GM19043 (cell line): Measurements from ENCODE around the gene KRT2.
"Not testable (repeated sequence)": the region's sequence is repeated elsewhere in the genome, so short reads cannot be mapped to it uniquely, and the experiment has no call there.

Experiments
- ATAC-seq: cut with Tn5 transposase; IDR thresholded peaks from one replicate; pipeline ENCODE4 v1.9.1; 2021; ENCODE audit warnings: low read depth; ENCODE audit not compliant: unreplicated experiment

The KRT2 gene

DNA sequence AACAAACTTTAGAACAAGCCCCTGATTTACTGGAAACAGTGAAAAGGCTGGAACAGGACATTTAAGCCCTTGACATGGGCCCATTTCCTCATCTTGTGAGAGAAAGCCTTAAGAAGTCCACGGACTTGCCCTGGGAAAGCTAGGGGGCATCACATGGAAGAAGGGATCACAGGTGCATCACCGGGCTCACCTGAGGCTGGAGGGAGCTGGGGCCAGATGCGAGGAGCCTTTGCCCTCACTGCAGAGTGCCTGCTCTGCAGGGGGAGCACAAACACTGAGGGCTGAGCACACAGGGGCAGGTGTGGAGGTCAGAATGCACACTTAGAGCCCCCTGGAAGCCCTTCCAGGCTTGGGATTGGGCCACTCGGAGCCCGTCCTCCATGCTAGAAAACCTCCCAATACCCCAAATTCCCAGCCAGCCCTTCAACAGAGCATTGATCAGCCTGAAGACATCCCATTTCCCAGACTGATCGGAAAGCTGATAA, 33.4 kb upstream of the KRT2 start:
- no peak for ATAC-seq

DNA sequence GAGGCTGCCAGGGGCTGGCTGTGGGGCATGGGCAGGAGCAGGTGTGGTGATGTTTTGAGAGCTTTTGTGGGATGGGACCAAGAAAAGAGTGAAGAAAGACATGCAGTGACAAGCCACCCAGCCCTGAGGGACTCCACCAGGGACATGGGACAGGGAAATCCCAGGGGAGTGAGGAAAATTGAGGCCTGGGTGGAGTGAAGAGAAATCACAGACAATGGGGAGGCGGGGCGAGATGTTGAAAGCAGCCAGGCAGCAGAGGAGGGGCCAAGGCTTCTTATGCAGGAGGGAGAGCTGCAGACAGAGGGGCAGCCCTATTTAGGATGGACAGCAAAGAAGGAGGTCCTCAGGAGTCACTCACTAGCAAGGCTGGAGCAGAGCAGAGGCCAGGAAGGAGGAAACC, 32.4 kb upstream of the KRT2 start:
- ATAC-seq = no peak

DNA sequence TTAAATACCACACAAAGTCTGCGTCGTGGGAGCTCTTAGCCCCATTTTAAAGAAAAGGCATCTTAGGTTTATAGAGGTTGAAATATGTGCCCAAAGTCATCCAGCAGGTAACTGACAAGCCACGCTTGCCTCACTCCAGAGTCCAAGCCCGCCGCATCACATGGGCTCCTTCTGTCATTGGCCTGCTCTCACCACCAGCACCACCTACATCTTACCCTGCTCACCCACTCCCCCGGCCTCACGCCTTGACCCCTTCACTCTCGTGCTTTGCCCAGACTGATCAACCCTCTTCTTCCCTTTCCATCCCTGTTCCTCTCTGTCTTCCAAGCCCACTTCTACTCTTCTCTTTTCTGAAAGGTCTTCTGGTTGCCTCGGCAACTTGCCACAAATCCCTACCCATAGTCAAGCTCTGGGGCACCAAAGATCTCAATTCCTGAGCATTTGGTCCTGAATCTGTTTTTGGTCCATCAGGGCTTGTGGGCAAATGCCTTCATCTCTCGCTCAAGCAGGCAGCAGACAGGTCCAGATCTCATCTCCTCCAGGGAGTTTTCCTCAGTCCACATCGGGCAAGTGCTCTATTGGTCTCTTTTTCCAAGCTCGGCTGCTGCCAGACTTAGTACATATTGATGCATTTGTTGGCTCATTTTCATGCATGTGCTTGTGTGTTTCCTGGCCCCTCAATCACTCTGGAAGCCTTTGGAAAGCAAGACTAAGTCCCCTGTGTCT, 31.7 kb upstream of the KRT2 start:
- no peak for ATAC-seq

DNA sequence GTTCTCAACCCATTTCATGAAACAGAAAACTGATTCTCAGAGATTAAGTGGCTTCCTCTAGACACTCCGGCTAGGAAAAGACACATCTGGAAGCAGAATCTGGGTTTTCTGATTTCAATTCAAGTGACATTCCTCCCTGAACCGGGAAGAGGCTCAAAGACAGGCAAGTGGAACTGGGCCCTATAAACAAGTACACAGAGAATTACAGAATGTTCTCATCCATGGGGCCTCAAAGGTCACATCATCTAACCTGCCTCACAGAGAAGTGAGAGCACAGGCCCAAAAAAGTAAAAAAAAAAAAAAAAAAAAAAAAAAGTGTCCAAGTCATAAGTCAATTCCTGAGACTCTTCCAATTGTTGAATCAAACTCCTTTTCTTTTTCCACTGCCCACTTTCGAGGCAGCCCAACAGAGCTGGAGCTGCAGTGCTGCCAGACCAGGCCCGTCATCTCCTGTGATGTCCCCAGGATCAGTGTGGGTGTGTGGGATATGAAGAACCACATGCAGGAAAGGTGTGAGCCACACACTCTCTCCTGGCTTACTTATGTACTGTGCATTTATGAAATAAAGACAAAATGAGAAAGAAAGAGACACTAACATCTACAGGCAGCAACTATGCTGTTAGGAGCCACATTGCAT, 31.0 kb upstream of the KRT2 start:
- ATAC-seq = no peak

DNA sequence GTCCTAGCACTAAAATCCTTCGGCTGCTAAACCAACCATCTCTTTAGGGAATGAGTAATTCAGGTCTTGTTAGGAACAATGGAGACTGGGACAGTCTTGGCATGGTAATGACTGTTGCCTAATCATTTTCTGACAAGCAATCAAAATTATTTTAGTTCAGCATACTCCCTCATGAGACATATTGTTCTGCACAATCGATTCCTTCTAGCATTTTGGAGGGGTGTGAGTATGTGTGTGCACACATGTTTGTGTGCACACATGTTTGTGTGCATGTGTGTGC, 30.3 kb upstream of the KRT2 start:
- ATAC-seq = no peak

DNA sequence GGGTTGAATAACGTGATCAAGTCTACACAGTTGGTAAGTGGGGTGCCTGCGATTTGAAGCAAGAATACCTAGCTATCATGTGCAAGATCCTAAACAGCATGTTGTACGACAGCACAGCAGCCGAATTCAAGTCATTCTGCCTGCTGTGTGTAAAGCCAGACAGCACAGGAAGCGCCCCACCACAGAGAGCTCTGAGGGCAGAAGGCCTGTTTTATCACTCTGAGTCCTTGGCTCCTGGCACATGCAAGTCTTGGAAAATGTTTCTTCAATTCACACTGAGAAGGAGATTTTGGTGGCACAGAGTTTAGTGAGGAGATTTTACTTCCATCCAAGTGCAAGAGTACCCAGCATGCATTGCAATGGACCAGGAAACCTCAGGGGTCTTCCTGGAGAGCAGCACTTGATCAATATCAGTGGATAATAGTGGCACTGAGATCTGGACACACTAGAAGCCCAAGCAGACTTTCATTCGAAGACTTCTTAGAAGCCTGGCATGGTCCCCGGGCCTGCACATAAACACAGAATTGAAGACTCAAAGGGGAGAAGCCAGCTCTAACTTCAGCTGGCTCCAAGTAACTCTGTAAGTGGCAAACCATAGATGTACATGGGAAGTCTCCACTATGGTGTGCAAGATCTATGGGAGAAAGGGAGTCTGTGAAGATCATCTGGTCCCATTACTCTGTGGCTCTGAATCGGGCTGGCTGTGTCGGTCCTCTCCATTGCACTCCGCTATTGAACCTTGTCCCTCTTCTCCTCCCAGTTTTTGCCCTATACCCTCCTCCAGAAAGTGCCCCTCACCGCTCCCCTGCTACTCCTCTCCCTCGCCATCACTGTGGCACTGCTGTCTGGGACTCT, 29.7 kb upstream of the KRT2 start:
- no peak for ATAC-seq

DNA sequence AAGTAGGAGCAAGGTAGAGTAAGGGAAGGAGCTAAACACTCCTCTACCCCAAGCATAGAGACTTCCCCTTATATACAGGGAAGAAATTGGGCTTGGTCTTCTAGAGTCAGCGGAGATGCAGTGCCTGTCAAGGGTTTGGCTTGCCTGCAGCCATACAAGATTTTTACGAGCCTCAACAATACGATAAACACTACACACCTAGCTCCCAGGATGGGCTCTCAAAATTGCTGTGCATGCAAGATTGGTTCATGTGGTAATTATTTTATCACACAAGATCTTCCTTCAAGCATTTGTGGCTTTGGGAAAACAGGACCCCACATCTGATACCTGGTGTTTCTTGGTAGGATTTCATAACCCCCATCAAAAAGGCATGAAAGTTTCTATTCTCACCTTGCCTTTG, 28.4 kb upstream of the KRT2 start, which contains the start of gene KRT1:
KRT1 (minus strand) TSS at position 45 of the 400 bp plus-strand sequence. CDS start 59 bp downstream, outside the sequence.
- no peak for ATAC-seq

DNA sequence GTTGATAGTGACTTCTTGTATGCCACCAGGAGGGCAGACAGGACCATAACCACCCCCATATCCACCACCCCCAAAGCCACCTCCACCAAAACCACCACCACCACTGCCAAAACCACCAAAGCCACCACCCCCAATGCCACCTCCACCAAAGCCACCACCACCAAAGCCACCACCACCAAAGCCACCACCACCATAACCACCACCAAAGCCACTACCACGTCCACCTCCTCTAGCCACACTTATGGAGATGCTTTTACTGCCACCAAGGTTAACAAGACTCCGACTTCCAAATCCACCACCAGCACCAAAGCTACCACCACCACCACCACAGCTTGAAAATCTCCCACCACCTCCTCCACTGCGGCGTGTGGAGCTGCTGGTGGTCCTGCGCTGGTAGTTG, 27.9 kb upstream of the KRT2 start:
- ATAC-seq = no peak

DNA sequence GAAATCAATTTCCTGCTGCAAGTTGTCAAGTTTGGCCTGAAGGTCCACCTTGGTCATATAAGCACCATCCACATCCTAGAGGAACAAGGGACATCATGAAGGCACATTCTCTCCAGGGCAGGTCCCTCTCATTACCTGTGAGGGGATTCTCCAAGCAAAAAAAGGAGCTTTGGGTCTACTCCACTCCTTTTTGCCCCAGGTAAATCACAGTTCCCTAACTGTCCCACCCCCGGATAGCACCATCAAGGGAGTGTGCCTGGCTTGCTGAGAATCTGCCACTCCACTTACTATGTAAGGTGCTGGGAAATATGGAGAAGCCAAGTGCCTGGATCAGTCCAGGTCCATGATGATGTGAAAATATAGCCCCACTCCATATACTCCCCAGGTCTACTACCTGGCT, 25.7 kb upstream of the KRT2 start:
- ATAC-seq = no peak

DNA sequence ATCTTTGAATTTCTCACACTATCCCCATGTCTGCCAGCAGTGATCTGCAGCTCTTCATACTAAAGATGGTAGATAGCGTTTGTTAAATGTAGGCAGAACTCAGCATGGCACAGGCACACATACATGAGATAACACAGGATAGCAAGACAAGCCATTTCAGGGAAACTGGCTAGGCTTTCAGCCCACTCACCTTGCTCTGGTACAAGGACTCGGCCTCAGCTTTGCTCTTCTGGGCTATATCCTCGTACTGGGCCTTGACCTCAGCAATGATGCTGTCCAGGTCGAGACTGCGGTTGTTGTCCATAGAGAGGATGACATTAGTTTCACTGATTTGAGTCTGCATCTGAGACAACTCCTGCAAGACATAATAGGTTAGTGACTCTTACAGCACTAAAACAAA, 25.1 kb upstream of the KRT2 start:
- ATAC-seq = no peak

DNA sequence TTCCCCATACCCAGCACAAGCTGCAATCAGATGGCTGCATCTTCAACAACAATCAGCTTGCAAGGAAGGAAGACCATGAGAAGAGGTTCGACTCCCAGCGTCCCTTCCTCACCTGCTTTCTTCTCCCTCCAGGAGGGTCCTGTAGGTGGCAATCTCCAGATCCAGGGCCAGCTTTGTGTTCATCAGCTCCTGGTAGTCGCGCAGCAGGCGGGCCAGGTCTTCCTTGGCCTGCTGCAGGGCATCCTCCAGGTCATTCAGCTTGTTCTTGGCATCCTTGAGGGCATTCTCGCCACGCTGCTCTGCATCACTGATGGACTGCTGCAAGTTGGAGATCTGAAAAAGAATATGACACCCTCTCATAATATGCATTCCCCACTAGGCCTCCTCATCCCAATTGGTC, 24.2 kb upstream of the KRT2 start:
- no peak for ATAC-seq

DNA sequence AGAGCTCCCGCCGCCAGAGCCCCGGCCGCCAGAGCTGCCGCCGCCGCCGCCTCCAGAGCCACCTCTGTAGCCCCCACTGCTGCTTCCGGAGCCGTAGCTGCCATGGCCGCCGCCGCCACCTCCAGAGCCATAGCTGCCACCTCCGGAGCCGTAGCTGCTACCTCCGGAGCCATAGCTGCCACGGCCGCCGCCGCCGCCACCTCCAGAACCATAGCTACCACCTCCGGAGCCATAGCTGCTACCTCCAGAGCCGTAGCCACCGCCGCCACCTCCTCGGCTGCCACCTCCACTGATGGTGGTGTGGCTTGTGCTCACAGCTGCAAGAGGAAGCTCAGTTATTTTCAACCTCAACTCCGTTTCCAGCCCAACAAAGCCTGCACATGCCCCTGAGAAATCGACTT, 23.3 kb upstream of the KRT2 start:
- ATAC-seq = no peak

DNA sequence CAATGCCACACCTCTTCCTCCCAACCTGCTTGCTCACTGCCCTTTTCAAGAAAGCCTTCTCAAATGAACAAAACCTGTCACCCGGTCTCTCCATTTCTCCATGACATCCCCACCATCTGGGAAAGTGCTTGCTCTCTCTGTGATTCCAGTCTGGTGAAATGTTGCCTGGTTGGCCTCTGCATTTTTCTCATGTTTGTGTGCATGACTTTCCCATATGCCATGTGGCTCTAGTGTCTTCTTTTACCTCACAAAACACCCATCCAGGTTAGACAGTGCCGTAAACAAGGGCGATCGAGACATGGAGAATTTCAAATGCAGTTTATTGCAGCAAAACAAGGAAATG, 22.4 kb upstream of the KRT2 start:
- no peak for ATAC-seq

DNA sequence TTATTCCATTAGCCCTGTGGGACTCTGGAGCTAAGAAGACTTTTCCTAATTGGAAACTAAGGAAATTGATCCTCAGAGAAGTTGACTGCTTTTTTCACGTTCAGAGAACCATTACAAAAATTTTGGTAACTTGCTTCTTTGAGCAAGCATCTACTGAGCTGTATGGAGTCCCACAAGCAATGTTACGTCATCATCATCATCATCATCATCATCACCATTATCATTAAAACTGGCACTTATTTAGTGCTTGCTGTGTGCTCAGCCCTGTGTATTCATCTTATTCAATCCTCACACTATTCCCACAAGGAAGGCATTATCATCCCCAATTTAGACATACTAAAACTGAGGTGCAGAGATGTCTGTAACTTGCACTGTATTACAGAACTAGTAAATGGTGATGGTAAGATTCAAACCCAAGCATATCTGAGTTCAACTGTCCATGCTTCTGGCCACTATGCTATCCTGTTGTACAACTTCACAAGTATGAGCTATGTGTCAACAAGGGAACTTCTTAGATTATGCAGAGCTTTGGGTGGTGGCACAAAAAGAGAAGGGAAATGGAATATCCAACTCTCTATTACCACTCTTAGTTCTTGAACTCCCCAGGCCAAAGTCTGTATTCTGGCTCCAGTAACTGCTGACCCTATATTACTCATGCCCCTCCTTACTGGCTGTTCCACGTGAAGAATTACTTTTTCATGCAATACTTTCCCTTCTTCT, 21.9 kb upstream of the KRT2 start:
- no peak for ATAC-seq

DNA sequence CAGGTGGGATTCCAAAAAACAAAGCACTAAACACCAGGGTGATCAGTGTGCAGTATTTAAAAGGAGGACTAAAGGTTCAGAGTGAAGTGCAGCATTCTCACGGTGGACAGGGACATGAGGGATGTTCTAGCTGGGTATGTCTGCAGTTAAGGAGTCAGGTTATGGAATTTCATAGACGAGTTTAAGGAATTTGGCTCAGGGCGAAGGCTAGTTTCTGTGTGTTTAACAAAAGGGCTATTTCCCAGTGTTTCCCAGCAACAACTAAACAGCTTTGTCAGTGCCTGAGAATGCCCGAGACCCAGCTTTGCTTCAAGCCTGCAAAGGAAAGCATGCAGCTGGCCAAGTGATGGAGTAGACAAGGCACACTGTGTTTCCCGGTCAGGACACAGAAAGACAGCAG, 21.2 kb upstream of the KRT2 start:
- ATAC-seq = no peak

DNA sequence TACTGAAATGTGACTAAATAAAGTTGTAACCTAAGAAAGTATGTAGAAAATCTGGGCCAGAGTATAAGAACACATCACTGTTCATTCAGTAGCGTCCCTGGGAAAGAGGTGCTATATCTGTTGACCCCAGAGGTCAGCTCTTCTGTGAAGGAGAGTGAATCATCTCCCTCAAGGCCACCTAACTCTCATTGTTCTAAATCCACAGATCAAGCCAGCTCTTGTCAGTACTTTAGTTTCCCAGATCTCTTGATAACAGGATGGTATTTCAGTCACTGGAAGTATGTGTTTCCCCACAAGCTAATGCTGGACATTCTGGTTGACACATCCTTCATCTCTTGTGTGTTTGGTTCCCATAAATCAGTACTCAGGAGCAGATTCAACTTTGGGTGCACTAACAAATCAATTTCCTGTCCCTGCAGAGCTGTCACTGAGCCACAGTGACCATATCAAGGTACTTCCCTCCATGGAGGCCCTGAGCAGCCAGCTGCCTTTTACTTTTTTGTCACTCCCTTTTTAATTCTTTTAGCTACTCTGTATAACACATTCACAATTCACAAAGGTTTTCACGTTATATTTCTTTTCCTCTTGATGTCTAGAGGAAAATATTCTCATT, 20.4 kb upstream of the KRT2 start:
- ATAC-seq = no peak

DNA sequence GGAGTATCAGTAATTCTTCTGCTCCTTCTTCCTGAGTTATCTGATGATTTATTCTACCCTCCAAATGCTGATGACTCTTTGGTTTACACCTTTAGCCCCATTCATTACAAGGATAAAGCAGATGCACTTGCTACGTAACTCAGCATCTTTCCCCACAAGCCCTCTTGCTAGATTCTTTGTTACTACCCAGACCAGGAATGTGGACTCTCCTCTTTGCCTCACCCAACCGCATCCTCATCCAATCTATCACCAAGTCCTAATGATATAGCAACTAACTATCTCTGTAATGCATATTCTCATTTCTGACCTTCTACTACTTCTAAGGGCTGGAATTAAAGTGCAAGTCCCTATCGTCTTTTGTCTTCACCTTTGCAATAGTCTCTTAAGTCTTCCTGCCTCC, 18.9 kb upstream of the KRT2 start:
- no peak for ATAC-seq

DNA sequence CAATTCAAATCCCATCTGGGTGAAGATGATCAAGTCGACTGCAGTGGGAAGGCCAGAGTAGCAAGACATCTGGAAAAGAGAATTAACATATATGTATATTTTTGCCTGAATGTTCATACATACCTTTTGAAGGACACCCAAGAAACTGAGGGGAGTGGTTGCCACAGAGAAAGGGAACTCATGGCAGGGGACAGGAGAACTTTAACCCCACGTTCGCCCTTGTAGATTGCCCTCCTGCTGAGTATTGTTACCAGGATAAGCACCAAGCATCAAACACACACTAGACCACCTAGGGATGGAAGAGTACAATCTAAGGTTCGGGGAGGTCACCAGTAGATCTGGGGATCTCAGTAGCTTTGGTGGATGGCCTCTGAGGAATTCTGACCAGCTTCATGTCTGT, 18.5 kb upstream of the KRT2 start:
- no peak for ATAC-seq

DNA sequence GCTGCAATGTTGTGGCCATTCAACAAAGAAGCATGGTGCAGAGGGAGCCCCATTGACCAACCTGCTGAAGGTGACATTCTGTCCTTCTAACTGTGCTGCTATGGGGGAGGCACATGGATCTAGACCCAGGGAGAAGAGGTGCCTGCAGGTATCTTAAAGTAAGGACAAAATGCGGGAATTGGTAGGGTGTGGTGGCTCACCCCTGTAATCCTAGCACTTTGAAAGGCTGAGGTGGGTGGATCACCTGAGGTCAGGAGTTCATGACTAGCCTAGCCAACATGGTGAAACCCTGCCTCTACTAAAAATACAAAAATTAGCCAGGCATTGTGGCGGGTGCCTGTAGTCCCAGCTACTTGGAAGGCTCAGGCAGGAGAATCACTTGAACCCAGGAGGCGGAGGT, 17.9 kb upstream of the KRT2 start:
- not testable (repeated sequence) for ATAC-seq

DNA sequence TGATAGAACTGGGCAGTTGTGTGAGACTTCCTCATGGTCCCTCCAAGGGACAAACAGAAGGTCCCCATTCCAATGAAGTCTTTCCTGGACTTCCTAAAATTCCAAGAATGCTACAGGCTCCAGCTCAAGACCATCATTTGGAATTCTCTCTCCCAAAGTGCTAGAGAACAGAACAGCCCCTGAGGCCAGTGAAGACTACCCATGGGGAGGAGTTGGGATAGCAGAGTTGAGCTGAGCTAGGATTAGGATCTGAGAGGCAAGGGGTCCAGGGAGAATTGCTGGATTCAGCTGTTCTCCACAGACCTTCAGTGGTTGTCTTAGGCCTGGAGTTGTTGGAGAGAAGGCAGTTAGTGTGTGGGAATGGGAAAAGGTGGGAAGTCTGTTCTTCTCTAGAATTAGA, 17.4 kb upstream of the KRT2 start:
- no peak for ATAC-seq

DNA sequence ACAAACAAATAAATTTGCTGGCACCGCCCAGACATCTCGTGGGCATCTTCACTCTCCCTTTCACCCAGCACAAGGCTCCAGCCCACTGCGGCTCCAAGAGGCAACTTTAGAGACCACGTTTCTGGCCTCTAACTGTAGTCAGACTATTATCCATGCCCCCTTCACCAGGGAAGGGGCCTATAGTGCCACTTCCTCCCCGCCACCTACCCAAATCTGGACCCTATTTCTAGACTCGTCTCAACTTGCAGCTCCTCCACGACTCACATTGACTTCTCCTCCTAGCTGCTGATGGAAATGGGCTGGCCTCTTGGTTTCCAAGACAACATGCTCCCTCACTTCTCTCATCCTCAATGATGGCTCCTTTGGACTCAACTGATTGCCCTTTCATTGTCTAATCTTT, 15.9 kb upstream of the KRT2 start:
- ATAC-seq = no peak
